ENCODE measurements around the gene ENTPD1.
A peak's percentile ranks its signal among the peaks of the same experiment; 100 is the strongest.
"Not testable (repeated sequence)": the region's sequence is repeated elsewhere in the genome, so short reads cannot be mapped to it uniquely, and the experiment has no call there.

ENTPD1 gene

GRCh38 chr10:95800286-95800685, 44.3 kb downstream of the ENTPD1 start:
- not testable (repeated sequence) for H3K18ac ChIP-seq (ENCODE audit: low read depth in 1 of 2, low read length in 2 of 2); H2BK12ac ChIP-seq (ENCODE audit: low read length in 2 of 2); H2BK120ac ChIP-seq (ENCODE audit: low read depth, low read length); H3K4me1 ChIP-seq (ENCODE audit: control insufficient read depth, insufficient read depth, low read depth, low read length); H4K8ac ChIP-seq (ENCODE audit: low read length); H2BK5ac ChIP-seq (ENCODE audit: low read depth, low read length, poor library complexity, severe bottlenecking); H2BK15ac ChIP-seq (ENCODE audit: low read depth, poor library complexity, severe bottlenecking); H3K27ac ChIP-seq (ENCODE audit: low read length, poor library complexity, severe bottlenecking); H3K36me3 ChIP-seq (ENCODE audit: control insufficient read depth in 1 of 2, insufficient read depth in 2 of 2, low read depth in 1 of 2, low read length in 2 of 2); H4K91ac ChIP-seq (ENCODE audit: low read length); H3K27me3 ChIP-seq (ENCODE audit: control insufficient read depth in 1 of 2, insufficient read depth in 1 of 2, low read length in 2 of 2); H3K14ac ChIP-seq (ENCODE audit: low read length in 2 of 2); H3K79me1 ChIP-seq (replicated peaks; ENCODE audit: low read length, poor library complexity, severe bottlenecking); H3K4me3 ChIP-seq (ENCODE audit: insufficient read depth in 1 of 2, low read depth in 1 of 2, low read length in 2 of 2); H2AK5ac ChIP-seq (ENCODE audit: low read length, severe bottlenecking); H3K9ac ChIP-seq (ENCODE audit: low read length); H2AFZ ChIP-seq (ENCODE audit: low read depth, low read length); H3K23ac ChIP-seq (ENCODE audit: low read length in 2 of 2); H3K9me3 ChIP-seq (ENCODE audit: control insufficient read depth, low read length); H3K4me2 ChIP-seq (ENCODE audit: low read length, poor library complexity, severe bottlenecking); H3K4ac ChIP-seq (ENCODE audit: low read depth in 1 of 2, low read length in 2 of 2)
- WGBS: 59% methylated on average over 2 of the region's 2 CpGs
- peak; percentile 58 for DNase-seq

- H3K14ac ChIP-seq (ENCODE audit: low read length in 2 of 2); H2BK5ac ChIP-seq (ENCODE audit: low read depth, low read length, poor library complexity, severe bottlenecking); H3K36me3 ChIP-seq (ENCODE audit: control insufficient read depth in 1 of 2, insufficient read depth in 2 of 2, low read depth in 1 of 2, low read length in 2 of 2); H3K18ac ChIP-seq (ENCODE audit: low read depth in 1 of 2, low read length in 2 of 2); H4K91ac ChIP-seq (ENCODE audit: low read length); H3K9me3 ChIP-seq (ENCODE audit: control insufficient read depth, low read length); H3K4ac ChIP-seq (ENCODE audit: low read depth in 1 of 2, low read length in 2 of 2); H3K79me1 ChIP-seq (replicated peaks; ENCODE audit: low read length, poor library complexity, severe bottlenecking); H2AK5ac ChIP-seq (ENCODE audit: low read length, severe bottlenecking); H3K4me3 ChIP-seq (ENCODE audit: insufficient read depth in 1 of 2, low read depth in 1 of 2, low read length in 2 of 2); H3K4me1 ChIP-seq (ENCODE audit: control insufficient read depth, insufficient read depth, low read depth, low read length); H3K27ac ChIP-seq (ENCODE audit: low read length, poor library complexity, severe bottlenecking); DNase-seq; H3K4me2 ChIP-seq (ENCODE audit: low read length, poor library complexity, severe bottlenecking); H3K9ac ChIP-seq (ENCODE audit: low read length); H4K8ac ChIP-seq (ENCODE audit: low read length); H2BK120ac ChIP-seq (ENCODE audit: low read depth, low read length); H2AFZ ChIP-seq (ENCODE audit: low read depth, low read length); H3K23ac ChIP-seq (ENCODE audit: low read length in 2 of 2); H2BK15ac ChIP-seq (ENCODE audit: low read depth, poor library complexity, severe bottlenecking); H3K27me3 ChIP-seq (ENCODE audit: control insufficient read depth in 1 of 2, insufficient read depth in 1 of 2, low read length in 2 of 2): not testable (repeated sequence)
- peak overlapping the region in 1 of 2 experiments; percentile 24 for H2BK12ac ChIP-seq (ENCODE audit: low read length in 2 of 2)
- 86% methylated on average over 11 of the region's 11 CpGs for WGBS
These were observed 50.9 kb downstream of the ENTPD1 start for GRCh38 chr10:95806687-95807380.

- H2BK120ac ChIP-seq (ENCODE audit: low read depth, low read length); H3K18ac ChIP-seq (ENCODE audit: low read depth in 1 of 2, low read length in 2 of 2); H2BK15ac ChIP-seq (ENCODE audit: low read depth, poor library complexity, severe bottlenecking); DNase-seq; H3K79me1 ChIP-seq (replicated peaks; ENCODE audit: low read length, poor library complexity, severe bottlenecking); H3K4me2 ChIP-seq (ENCODE audit: low read length, poor library complexity, severe bottlenecking); H3K4me3 ChIP-seq (ENCODE audit: insufficient read depth in 1 of 2, low read depth in 1 of 2, low read length in 2 of 2); H3K23ac ChIP-seq (ENCODE audit: low read length in 2 of 2); H3K9me3 ChIP-seq (ENCODE audit: control insufficient read depth, low read length); H4K91ac ChIP-seq (ENCODE audit: low read length); H3K27ac ChIP-seq (ENCODE audit: low read length, poor library complexity, severe bottlenecking); H3K27me3 ChIP-seq (ENCODE audit: control insufficient read depth in 1 of 2, insufficient read depth in 1 of 2, low read length in 2 of 2); H3K36me3 ChIP-seq (ENCODE audit: control insufficient read depth in 1 of 2, insufficient read depth in 2 of 2, low read depth in 1 of 2, low read length in 2 of 2); H3K4me1 ChIP-seq (ENCODE audit: control insufficient read depth, insufficient read depth, low read depth, low read length); H4K8ac ChIP-seq (ENCODE audit: low read length); H3K14ac ChIP-seq (ENCODE audit: low read length in 2 of 2); H3K9ac ChIP-seq (ENCODE audit: low read length); H2BK5ac ChIP-seq (ENCODE audit: low read depth, low read length, poor library complexity, severe bottlenecking); H2AFZ ChIP-seq (ENCODE audit: low read depth, low read length); H3K4ac ChIP-seq (ENCODE audit: low read depth in 1 of 2, low read length in 2 of 2); H2AK5ac ChIP-seq (ENCODE audit: low read length, severe bottlenecking): not testable (repeated sequence)
- 98% methylated on average over 4 of the region's 8 CpGs for WGBS
- H2BK12ac ChIP-seq (ENCODE audit: low read length in 2 of 2): peak overlapping the region in 1 of 2 experiments; percentile 39
These were observed 52.8 kb downstream of the ENTPD1 start for GRCh38 chr10:95808705-95809308.

- Histone ChIP-seq H3K23ac (ENCODE audit: low read length in 2 of 2) (no peak overlapping the region), H2BK15ac (ENCODE audit: low read depth, poor library complexity, severe bottlenecking) (peak overlapping the region; percentile 40), H2AFZ (ENCODE audit: low read depth, low read length) (no peak overlapping the region), H3K18ac (ENCODE audit: low read depth in 1 of 2, low read length in 2 of 2) (no peak overlapping the region), H4K91ac (ENCODE audit: low read length) (no peak overlapping the region), H3K36me3 (ENCODE audit: control insufficient read depth in 1 of 2, insufficient read depth in 2 of 2, low read depth in 1 of 2, low read length in 2 of 2) (peaks cover 0 to 6% of the 10 kb centered on the region in 2 experiments), H3K14ac (ENCODE audit: low read length in 2 of 2) (no peak overlapping the region), H2AK5ac (ENCODE audit: low read length, severe bottlenecking) (no peak overlapping the region), H3K4me1 (ENCODE audit: control insufficient read depth, insufficient read depth, low read depth, low read length) (peaks cover 2% of the 10 kb centered on the region), H2BK5ac (ENCODE audit: low read depth, low read length, poor library complexity, severe bottlenecking) (no peak overlapping the region), H3K4ac (ENCODE audit: low read depth in 1 of 2, low read length in 2 of 2) (no peak overlapping the region), H3K27me3 (ENCODE audit: control insufficient read depth in 1 of 2, insufficient read depth in 1 of 2, low read length in 2 of 2) (no peaks in the 10 kb centered on the region), H2BK12ac (ENCODE audit: low read length in 2 of 2) (no peak overlapping the region), H3K9ac (ENCODE audit: low read length) (no peak overlapping the region), H2BK120ac (ENCODE audit: low read depth, low read length) (no peak overlapping the region), H3K79me1 (replicated peaks; ENCODE audit: low read length, poor library complexity, severe bottlenecking) (no peaks in the 10 kb centered on the region), H4K8ac (ENCODE audit: low read length) (no peak overlapping the region), H3K9me3 (ENCODE audit: control insufficient read depth, low read length) (no peaks in the 10 kb centered on the region), H3K27ac (ENCODE audit: low read length, poor library complexity, severe bottlenecking) (no peak overlapping the region), H3K4me3 (ENCODE audit: insufficient read depth in 1 of 2, low read depth in 1 of 2, low read length in 2 of 2) (no peak overlapping the region), H3K4me2 (ENCODE audit: low read length, poor library complexity, severe bottlenecking) (no peak overlapping the region)
- 97% methylated on average over 59 of the region's 64 CpGs for WGBS
- DNase-seq: no peak
These were observed 53.6 kb downstream of the ENTPD1 start for GRCh38 chr10:95809370-95810197.

Measured in mesenchymal stem cell (in vitro differentiated cells and primary cell).